NK-92 treated with Interleukin-12 subunit alpha and Interleukin-12 subunit beta, amount 100 ng/mL, for 24 hours (cell line): ENCODE results near the gene LRIG3.

ENCODE experiments used
- DNase-seq: peaks from one replicate; lab custom pipeline; 2025; lab: John Stamatoyannopoulos, UW

The LRIG3 gene

DNA sequence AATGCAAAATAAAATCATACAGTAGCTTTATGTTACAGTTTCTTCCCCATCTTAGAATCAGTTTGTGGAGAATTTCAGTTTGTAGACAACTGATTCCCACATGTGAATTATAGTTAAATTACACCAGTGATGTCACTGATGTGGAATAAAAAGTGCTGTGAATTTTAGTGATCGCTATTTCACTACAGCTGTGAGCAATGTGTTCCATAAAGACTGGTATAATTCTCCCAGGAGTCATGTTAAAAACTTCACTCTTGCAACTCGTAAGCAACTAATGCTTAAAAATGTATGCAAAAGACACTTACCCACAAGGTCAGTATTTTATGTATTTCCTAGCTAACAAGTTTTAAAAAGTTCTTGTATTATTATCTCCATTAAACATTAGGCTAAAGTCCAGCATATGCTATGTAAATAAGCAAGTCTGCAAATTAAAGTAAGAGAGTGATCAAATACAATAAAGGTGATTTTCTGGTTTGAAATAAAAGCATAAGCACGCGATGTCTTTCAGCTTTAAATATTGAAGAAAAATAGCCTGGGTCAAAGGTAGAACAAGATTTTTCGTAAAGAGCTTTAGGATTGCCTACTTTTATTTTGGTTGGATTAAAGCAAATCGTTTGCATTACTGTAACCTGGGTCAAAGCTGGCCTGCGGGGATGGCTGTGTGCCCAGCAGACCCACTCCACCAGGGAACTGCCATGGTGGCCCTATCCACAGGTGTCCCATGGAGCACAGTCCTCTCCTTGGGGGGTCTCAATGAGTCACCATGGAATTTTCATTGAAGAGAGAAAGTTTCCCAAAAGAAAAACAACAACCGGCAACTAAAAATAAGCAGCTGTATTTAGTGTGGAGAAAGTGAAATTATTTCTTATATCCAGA, 12.7 kb upstream of the LRIG3 start:
- DNase-seq = no peak

DNA sequence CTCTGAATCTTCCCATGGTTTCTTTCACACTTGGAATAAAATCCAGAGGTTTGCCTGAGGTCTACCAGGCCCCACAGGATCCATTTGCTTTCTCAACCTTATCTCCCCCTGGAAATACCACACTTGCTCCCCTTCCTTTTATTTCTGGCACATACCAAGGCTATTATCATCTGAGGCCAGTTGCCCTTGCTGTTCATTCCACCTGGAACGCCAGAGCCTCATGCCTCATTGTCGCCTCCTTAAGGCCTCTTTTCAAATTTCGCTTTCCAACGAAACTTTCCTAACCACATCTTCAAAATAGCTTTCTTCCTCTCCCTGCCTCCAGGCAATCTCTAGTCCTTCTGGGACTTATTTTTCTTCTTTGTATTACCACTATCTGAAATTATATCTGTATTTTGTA, 11.2 kb upstream of the LRIG3 start:
- DNase-seq = no peak

GRCh38 chr12:58930770-58931324, 10.5 kb upstream of the LRIG3 start:
- DNase-seq = no peak

GRCh38 chr12:58927120-58927519, 6.8 kb upstream of the LRIG3 start:
- no peak for DNase-seq

DNA sequence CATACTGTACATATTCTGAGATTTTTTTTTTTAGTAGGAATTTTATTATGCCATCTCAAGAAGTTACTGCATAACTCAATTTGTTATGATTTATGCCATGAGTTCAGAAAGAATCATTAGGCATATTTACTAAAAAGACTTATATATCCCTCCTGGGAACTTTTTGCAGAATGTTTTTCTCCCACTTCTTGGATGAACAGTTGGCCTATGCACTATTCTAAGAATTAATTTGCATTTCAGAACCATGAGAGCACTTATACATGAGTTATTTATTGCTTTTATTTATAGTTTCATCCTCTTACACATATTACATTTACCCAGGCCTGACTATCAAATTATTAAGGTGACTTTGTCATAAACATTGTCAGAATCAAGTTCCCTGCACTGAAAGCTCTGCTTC, 6.3 kb upstream of the LRIG3 start:
- DNase-seq = no peak

GRCh38 chr12:58925751-58926150, 5.4 kb upstream of the LRIG3 start:
- no peak for DNase-seq

- no peak for DNase-seq
Observed at GRCh38 chr12:58925111-58925611, 4.9 kb upstream of the LRIG3 start.

DNA sequence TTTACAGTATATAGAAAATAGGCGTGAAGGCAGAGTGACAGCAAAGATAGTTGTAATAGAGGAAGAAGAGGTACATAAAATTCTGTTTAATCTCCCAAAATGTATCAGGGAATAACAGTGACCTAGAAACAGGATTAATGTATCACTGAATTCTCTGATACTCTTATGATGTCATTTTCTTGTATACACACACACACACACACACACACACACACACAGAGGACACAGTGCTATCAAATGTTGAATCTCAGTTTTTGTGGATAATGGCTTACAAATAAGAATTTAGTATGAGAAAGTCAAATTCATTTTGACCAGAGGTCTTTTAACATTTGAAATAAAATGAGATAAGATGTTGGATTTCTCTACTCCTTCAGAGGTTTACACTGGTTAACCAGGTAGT, 4.3 kb upstream of the LRIG3 start:
- DNase-seq = no peak

DNA sequence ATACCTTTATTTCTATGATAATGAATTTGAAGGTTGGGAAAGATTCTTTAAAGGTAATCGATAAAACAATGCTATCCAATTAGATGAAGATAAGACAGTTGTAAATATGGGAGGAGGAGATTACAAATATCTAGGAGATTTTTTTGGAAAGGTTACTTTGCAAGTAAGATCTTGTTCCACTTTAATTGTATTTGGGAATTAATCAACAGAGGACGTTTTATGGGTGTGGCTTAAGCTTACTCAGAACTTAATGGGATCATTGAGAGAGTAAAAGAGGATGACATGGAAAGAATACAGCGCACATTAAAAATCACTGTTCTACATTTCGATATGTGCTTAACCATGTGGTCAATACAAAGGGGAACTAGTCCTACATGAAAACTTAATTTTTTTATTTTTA, 3.5 kb upstream of the LRIG3 start:
- DNase-seq = no peak

DNA sequence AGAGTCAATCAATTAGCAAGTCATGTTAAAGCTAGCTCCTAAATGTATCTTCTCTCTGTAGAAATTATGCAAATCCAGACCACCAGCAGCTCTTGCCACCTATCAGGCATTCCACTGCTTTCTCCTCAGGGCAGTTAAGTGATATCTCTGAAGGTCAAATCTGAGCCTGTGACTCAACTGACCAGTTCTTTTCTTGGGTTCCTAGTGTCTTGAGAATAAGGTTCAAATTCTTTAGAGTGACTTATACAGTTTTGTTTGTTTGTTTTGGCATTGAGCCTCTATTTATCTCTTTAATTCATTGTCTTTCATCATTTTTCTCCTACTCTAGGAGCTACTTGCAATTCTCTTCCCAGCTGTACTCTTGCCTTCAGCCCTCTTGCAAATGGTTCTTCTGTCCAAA, 2.5 kb upstream of the LRIG3 start:
- no peak for DNase-seq

GRCh38 chr12:58920961-58921861, 907 bp upstream of the LRIG3 start:
- DNase-seq = no peak

- DNase-seq = no peak
Observed at GRCh38 chr12:58919231-58920101, 838 bp downstream of the LRIG3 start.

GRCh38 chr12:58918469-58918844, 1.8 kb downstream of the LRIG3 start:
- DNase-seq = no peak

DNA sequence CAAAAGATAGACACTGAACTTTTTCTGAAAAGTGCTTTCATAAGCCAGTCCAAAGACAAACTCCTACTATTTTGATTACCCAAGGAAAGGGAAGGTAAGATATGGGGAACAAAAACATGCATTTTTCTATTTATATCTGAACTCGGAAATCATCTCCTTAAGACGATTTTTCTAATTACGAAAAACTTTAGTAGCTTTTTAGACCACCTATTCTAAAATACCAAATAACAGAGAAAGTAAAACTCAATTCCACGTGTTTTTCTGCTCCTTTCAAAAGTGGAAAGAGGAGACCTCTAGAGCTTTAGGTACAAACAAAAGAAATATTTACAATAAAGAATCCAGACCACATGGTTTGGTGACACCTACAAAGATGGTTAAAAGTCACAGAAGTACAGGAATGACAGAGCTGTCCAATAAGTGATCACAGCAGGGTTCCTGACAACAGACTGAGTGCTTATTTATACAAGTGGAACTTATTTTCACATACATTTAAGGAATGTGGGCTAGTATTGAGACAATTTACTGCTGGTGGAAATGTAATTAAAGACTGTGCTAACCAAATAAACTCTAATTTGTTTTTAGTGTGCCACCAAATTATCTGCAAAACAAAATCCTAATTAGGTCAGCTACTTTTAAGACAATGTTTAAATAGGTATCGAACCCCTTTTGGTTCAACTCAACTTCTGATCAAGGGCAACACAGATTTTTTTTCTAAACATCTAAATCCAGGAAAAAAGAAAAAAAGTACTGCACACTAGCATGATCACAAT, 2.4 kb downstream of the LRIG3 start:
- no peak for DNase-seq

DNA sequence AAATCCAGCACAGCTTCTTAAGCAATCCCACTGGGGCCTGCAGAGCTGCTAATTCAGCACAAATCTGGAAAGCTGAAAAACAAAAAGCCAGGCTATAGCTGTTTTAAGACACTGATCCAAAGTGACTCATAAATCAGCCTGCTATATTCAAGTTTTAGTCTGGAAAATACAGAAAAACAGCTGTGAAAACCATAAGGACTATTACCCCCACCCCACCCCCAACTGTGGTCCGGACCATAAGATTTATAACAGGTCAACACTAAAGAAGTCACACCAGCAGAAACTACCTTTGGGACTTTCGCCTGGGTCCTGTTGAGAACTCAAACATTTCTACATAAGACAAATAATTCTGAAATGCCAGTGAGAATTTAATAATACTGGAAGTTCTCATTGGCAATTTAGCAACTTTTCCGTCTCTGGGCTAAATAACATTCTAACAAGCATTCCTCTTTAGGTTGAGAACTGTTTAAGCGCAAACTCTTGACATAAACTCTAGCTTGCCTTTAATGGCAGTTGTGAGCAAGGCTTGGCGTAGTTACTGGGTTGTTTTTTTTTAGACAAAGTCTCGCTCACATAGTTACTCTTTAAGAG, 3.3 kb downstream of the LRIG3 start:
- DNase-seq = no peak

GRCh38 chr12:58916161-58916621, 4.1 kb downstream of the LRIG3 start:
- DNase-seq = no peak

DNA sequence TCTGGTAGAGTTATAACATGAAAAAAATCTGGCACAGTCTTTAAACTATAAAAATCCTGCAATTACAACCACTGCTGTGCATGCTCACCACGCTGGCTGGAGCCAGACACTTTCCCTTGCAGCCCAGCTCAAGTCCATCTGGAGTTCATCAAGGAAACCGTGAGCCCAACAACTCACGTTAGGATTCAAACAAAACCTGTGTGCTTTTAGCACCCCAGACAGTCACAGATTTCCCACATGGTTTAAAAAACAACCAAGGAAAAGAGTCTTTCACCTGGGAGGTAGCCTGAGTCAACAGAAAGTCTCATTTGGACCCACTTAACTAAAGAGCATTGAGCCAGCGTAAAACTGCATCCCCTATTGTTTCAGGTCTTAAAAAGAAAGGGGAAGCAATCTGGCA, 4.7 kb downstream of the LRIG3 start:
- DNase-seq = no peak

DNA sequence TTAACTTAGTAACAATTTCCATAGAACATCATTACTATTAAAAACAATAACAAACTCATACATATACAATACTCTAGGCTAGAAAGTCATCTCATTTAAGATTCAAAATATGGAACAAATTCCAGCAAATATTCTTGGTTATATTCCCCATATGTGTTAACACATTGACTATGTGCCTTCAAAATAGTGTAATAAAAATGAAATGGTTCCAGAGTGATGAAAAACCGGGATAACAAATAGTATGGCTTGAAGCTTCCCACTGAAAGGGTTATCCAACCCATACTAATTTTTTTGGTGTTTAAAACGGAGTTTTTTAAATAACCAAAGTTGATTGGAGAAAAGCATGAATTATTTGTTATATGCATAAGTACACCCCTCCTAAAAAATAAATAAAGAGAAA, 5.3 kb downstream of the LRIG3 start:
- no peak for DNase-seq

- DNase-seq = no peak
Observed at GRCh38 chr12:58914457-58914856, 5.8 kb downstream of the LRIG3 start.

DNA sequence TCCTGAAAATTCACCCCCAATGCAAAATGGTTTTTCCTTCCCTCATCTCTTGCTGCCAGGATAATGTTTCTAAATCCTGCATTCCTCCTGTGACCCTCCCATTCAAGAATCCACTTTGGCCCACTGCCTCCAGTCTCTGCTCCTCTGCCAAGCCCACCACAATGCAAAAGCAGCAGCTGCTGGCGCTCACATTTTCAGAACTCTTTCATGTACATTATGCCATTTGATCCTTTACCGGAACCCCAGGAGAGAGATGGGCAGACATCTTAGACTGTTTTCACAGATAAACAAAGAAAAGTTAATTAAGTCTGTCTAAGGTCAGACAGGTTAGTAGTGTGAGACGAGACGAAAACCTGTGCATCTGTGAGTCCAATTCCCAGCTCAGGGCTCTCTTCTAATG, 12.9 kb downstream of the LRIG3 start:
- no peak for DNase-seq
